Choroid plexus epithelial cell (primary cell): ENCODE results near the gene FLRT2.

Experiments
- DNase-seq: peaks from one replicate; pipeline ENCODE4 v3.0.0-alpha.2; 2010; ENCODE audit warnings: low read depth
- H3K4me3 ChIP-seq: 2 replicates; pipeline ENCODE4 v1.5.1; 2011; ENCODE audit warnings: low read depth, mild to moderate bottlenecking, control low read depth, low read length, moderate library complexity
- CTCF ChIP-seq: conservative IDR thresholded peaks from 2 replicates; pipeline ENCODE4 v1.5.1; 2011; ENCODE audit warnings: low read depth, mild to moderate bottlenecking, control low read depth, inconsistent platforms, low read length, moderate library complexity

Gene FLRT2

GRCh38 chr14:85574853-85575616 is 45.1 kb downstream of the FLRT2 start:
- no peak for TF ChIP-seq CTCF
- no peak for DNase-seq
- no peak overlapping the region for H3K4me3 ChIP-seq

GRCh38 chr14:85575617-85575898 is 45.6 kb downstream of the FLRT2 start:
- H3K4me3 ChIP-seq = no peak overlapping the region
- TF ChIP-seq CTCF = no peak
- no peak for DNase-seq

- no peak for TF ChIP-seq CTCF
- DNase-seq = peak; percentile 31
- no peak overlapping the region for H3K4me3 ChIP-seq
Observed at GRCh38 chr14:85576218-85576617, 46.3 kb downstream of the FLRT2 start.

GRCh38 chr14:85576848-85577542 is 47.1 kb downstream of the FLRT2 start:
- no peak overlapping the region for H3K4me3 ChIP-seq
- TF ChIP-seq CTCF = no peak
- DNase-seq = peak; percentile 60

DNA sequence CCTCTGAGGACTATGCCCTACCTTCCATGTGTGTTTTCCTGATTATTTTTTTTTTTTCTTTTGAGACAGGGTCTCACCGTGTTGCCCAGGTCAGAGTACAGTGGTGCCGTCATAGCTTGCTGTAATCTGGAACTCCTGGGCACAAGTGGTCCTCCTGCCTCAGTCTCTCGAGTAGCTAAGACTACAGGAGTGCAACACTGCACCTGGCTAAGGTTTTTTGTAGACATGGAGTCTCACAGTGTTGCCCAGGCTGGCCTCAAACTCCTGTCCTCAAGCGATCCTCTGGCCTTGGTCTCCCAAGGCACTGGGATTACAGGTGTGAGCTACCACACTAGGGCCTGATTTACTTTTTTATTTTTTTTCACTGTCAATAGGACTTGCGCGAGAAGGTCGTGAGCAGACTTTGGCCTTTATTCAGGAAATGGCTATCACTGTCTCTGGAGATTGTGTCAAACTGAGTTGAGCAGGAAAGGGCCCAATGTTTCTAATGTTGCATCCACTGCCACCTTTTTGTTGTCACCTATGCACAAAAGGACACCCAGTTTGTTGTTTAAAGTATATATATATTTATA is 47.7 kb downstream of the FLRT2 start:
- no peak for DNase-seq
- no peak overlapping the region for H3K4me3 ChIP-seq
- TF ChIP-seq CTCF = no peak

DNA sequence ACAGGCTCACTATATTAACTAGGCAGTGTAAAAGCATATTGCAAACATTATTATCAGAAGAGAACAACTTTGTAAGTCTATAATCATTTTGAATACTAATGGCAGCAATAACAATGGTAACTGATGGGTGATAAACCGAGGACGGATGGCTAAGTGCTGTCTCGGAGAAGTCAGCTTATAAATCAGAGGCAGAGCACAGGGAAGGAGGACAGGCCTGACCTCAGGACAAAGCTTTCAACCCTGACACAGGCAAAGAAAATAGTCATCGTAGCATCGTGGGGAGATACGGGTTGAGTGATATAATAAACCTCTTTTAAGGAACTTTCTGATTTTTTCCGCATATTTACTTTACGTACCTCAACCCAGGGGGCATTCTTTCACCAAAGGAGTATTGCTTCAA is 48.4 kb downstream of the FLRT2 start:
- no peak for DNase-seq
- TF ChIP-seq CTCF = no peak

More for the DNA sequence above, 48.4 kb downstream of the FLRT2 start:
- H3K4me3 ChIP-seq = no peak overlapping the region
